ENCODE data around the gene PREB. TPM values are rescaled to one million over a fixed set of nuclear protein-coding genes. Genes with fewer than 3 reads are reported as not detected.
A peak's percentile ranks its signal among the peaks of the same experiment; 100 is the strongest.

The PREB gene
- total and polyA plus RNA-seq, 2 of the 13 experiments (the other 11 are each of a cell fraction or from before 2014, with no cell fraction given), result 112 to 192 TPM

DNA sequence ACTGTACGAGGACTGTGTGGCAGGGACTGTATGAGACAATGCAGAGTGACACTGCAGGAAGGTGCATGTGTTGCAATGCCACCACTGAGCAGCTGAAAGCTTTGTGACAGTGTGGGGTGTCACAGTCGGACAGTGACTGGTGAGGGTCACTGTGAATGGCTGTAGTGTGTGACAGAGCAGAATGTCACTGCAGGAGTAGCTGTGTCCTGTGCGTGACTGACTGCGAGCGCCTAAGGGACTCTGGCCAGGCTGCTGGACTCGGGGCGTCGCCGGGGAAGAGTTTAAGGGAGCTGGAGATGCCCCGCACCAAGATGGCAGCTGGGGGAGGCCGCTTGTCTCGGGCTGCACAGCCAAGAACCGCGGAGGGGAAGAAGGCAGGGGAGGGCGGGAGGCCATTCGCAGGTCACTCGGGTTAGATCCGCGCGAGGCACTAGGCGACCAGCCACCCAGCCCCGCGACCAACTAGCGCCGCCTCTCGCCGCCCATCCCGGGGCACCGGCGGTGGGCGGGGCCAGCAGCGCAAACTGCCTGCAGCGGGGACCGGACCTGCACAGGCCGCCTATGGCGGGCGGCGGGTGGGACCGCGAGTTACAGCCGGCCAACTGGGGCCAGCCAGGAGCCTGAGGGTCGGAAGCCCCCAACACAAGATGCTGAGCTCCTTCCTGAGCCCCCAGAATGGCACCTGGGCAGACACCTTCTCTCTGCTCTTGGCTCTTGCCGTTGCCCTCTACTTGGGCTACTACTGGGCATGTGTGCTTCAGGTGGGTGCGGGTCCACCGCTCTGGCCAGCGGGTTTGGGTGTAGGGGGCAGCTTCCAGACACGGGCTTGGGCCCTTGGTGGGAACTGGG lies 10.9 kb downstream of the PREB start, which contains the start of gene ABHD1 (continued):
- TF ChIP-seq, protein P1, sequence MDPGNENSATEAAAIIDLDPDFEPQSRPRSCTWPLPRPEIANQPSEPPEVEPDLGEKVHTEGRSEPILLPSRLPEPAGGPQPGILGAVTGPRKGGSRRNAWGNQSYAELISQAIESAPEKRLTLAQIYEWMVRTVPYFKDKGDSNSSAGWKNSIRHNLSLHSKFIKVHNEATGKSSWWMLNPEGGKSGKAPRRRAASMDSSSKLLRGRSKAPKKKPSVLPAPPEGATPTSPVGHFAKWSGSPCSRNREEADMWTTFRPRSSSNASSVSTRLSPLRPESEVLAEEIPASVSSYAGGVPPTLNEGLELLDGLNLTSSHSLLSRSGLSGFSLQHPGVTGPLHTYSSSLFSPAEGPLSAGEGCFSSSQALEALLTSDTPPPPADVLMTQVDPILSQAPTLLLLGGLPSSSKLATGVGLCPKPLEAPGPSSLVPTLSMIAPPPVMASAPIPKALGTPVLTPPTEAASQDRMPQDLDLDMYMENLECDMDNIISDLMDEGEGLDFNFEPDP (CRISPR knock-in tag; conservative IDR thresholded peaks at IDR 0.05), result no peak
- peak; percentile 65; the same call in 1 of the 2 replicates for TF ChIP-seq ZMYM2 (CRISPR knock-in tag; IDR thresholded peaks at IDR 0.05)
- TF ChIP-seq, protein P2, sequence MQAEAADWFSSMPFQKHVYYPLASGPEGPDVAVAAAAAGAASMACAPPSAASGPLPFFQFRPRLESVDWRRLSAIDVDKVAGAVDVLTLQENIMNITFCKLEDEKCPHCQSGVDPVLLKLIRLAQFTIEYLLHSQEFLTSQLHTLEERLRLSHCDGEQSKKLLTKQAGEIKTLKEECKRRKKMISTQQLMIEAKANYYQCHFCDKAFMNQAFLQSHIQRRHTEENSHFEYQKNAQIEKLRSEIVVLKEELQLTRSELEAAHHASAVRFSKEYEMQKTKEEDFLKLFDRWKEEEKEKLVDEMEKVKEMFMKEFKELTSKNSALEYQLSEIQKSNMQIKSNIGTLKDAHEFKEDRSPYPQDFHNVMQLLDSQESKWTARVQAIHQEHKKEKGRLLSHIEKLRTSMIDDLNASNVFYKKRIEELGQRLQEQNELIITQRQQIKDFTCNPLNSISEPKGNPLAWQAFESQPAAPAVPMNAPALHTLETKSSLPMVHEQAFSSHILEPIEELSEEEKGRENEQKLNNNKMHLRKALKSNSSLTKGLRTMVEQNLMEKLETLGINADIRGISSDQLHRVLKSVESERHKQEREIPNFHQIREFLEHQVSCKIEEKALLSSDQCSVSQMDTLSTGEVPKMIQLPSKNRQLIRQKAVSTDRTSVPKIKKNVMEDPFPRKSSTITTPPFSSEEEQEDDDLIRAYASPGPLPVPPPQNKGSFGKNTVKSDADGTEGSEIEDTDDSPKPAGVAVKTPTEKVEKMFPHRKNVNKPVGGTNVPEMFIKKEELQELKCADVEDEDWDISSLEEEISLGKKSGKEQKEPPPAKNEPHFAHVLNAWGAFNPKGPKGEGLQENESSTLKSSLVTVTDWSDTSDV (CRISPR knock-in tag; IDR thresholded peaks at IDR 0.05), result no peak; the same call in 1 of the 2 replicates
- no peak for TF ChIP-seq KDM6A (CRISPR knock-in tag; IDR thresholded peaks at IDR 0.05; ENCODE audit: low read depth)
- TF ChIP-seq, protein P3, sequence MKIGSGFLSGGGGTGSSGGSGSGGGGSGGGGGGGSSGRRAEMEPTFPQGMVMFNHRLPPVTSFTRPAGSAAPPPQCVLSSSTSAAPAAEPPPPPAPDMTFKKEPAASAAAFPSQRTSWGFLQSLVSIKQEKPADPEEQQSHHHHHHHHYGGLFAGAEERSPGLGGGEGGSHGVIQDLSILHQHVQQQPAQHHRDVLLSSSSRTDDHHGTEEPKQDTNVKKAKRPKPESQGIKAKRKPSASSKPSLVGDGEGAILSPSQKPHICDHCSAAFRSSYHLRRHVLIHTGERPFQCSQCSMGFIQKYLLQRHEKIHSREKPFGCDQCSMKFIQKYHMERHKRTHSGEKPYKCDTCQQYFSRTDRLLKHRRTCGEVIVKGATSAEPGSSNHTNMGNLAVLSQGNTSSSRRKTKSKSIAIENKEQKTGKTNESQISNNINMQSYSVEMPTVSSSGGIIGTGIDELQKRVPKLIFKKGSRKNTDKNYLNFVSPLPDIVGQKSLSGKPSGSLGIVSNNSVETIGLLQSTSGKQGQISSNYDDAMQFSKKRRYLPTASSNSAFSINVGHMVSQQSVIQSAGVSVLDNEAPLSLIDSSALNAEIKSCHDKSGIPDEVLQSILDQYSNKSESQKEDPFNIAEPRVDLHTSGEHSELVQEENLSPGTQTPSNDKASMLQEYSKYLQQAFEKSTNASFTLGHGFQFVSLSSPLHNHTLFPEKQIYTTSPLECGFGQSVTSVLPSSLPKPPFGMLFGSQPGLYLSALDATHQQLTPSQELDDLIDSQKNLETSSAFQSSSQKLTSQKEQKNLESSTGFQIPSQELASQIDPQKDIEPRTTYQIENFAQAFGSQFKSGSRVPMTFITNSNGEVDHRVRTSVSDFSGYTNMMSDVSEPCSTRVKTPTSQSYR (CRISPR knock-in tag; IDR thresholded peaks at IDR 0.05; ENCODE audit: borderline replicate concordance), result no peak
- TF ChIP-seq NR2C2 (CRISPR knock-in tag; IDR thresholded peaks at IDR 0.05; ENCODE audit: borderline replicate concordance), result peak; percentile 32
- peak; percentile 88 for TF ChIP-seq CBX1 (IDR thresholded peaks at IDR 0.05; ENCODE audit: low read depth)
- no peak for TF ChIP-seq ZNF33B (CRISPR knock-in tag; IDR thresholded peaks at IDR 0.05)
- no peak for TF ChIP-seq SMAD1 (CRISPR knock-in tag; IDR thresholded peaks at IDR 0.05; ENCODE audit: borderline replicate concordance, low read depth)
- TF ChIP-seq, protein P4, sequence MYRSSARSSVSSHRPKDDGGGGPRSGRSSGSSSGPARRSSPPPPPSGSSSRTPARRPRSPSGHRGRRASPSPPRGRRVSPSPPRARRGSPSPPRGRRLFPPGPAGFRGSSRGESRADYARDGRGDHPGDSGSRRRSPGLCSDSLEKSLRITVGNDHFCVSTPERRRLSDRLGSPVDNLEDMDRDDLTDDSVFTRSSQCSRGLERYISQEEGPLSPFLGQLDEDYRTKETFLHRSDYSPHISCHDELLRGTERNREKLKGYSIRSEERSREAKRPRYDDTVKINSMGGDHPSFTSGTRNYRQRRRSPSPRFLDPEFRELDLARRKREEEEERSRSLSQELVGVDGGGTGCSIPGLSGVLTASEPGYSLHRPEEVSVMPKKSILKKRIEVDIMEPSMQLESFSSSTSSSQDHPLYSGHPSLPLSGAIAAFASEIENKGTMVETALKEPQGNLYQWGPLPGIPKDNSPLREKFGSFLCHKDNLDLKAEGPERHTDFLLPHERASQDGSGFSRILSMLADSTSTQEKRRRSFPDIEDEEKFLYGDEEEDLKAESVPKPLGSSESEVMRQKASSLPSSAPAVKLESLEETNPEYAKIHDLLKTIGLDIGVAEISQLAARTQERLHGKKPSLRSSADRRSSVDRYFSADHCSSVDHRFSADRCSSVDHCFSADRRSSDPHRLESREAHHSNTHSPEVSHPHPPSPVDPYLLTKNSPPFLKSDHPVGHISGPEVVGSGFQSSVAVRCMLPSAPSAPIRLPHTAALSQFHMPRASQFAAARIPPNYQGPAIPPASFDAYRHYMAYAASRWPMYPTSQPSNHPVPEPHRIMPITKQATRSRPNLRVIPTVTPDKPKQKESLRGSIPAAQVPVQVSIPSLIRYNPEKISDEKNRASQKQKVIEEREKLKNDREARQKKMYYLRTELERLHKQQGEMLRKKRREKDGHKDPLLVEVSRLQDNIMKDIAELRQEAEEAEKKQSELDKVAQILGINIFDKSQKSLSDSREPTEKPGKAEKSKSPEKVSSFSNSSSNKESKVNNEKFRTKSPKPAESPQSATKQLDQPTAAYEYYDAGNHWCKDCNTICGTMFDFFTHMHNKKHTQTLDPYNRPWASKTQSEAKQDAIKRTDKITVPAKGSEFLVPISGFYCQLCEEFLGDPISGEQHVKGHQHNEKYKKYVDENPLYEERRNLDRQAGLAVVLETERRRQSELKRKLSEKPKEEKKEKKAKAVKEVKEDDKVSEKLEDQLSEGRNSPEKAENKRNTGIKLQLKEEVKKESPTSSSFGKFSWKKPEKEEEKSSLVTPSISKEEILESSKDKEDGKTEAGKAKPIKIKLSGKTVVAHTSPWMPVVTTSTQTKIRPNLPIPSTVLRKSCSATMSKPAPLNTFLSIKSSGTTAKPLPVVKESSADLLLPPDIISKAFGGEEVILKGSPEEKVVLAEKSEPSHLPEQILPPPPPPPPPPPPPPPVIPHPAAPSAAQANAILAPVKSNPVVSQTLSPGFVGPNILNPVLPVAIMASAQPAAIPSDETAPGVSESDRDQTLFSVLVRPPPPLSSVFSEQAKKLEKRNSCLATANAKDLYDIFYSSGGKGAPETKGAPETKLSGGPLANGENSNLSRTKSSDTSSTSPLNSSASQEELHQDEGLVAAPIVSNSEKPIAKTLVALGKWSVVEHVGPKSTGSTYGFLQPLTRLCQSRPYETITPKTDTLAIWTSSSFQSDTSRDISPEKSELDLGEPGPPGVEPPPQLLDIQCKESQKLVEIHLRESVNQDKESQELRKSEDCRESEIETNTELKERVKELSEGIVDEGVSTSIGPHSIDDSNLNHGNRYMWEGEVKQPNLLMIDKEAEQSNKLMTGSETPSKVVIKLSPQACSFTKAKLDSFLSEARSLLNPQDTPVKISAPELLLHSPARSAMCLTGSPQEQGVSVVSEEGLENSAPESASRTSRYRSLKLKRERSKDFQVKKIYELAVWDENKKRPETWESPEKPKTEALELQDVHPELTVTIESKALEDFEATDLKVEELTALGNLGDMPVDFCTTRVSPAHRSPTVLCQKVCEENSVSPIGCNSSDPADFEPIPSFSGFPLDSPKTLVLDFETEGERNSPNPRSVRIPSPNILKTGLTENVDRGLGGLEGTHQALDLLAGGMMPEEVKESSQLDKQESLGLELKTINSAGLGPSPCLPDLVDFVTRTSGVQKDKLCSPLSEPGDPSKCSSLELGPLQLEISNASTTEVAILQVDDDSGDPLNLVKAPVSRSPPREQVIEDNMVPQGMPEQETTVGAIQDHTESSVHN (CRISPR knock-in tag; IDR thresholded peaks at IDR 0.05), result no peak
- no peak for TF ChIP-seq ZNF431 (CRISPR knock-in tag; IDR thresholded peaks at IDR 0.05; ENCODE audit: borderline replicate concordance, low read depth)

Data from HepG2 (cell line).